ENCODE data around the gene VCAM1. TPM values are rescaled to one million over a fixed set of nuclear protein-coding genes. Genes with fewer than 3 reads are reported as not detected.

Gene VCAM1
- total and polyA plus RNA-seq, 9 of the 15 experiments (the other 6 are each of a cell fraction or from before 2014, with no cell fraction given) = 0.04 to 0.13 TPM; not detected in 7

GRCh38 chr1:100746542-100746932, 27.0 kb downstream of the VCAM1 start:
- no peak for DNase-seq (ENCODE audit: extremely low read depth in 1 of 4, low spot score in 3 of 4)
- Histone ChIP-seq H2AFZ (ENCODE audit: low read depth, low read length) (no peak overlapping the region), H3K9me1 (ENCODE audit: control insufficient read depth, insufficient read depth, low read length) (no peaks in the 10 kb centered on the region), H3K27ac (ENCODE audit: extremely low read depth, low read depth, low read length) (no peak overlapping the region), H3K9me3 (replicated peaks; ENCODE audit: control insufficient read depth, insufficient read depth, low read depth, low read length) (no peaks in the 10 kb centered on the region), H3K4me2 (ENCODE audit: insufficient read depth, low read length) (no peak overlapping the region), H3K79me2 (ENCODE audit: control insufficient read depth, insufficient read depth, low read length) (no peaks in the 10 kb centered on the region), H3K4me3 (no peak overlapping the region), H3K4me1 (replicated peaks in 1 of 2; ENCODE audit: control insufficient read depth in 2 of 2, insufficient read depth in 2 of 2, low read length in 2 of 2) (no peaks in the 10 kb centered on the region), H3K36me3 (ENCODE audit: control insufficient read depth, insufficient read depth, low read length) (no peaks in the 10 kb centered on the region), H4K20me1 (replicated peaks; ENCODE audit: control insufficient read depth, insufficient read depth, low read length) (no peaks in the 10 kb centered on the region), H3K9ac (ENCODE audit: insufficient read depth in 1 of 2, low read depth in 2 of 2, low read length in 2 of 2) (no peak overlapping the region), H3K27me3 (ENCODE audit: control insufficient read depth in 2 of 2, insufficient read depth in 2 of 2, low read length in 2 of 2) (no peaks in the 10 kb centered on the region)
- intact Hi-C loops (cut with micrococcal nuclease) (no loop called here), in situ Hi-C loops (cut with MboI) (no loop called here)
- 10% methylated on average over 3 of the region's 3 CpGs for WGBS (ENCODE audit: insufficient coverage, low coverage, missing lambda C conversion rate)
- ChIA-PET POLR2A (interaction anchor here (1.7 kb wide), 1 partner anchor 22 kb away, joined by 5 read pairs; no protein-coding TSS in a partner anchor), CTCF (ENCODE audit: low intra/inter-chr PET ratio) (no interaction called here)
- TF ChIP-seq MCM7 (IDR thresholded peaks at IDR 0.05) = 0 out of 4 replicates have a peak, but pooled peaks of 1 of the 2 experiments have one; percentile 19
- TF ChIP-seq KLF16 (IDR thresholded peaks at IDR 0.05) = no peak
- no peak for TF ChIP-seq CTCFL (IDR thresholded peaks at IDR 0.05; ENCODE audit: borderline replicate concordance, insufficient read depth, low read depth, low read length, poor library complexity, severe bottlenecking)
- ATAC-seq = no peak
- no peak for FAIRE-seq
- no TSS peak for BruUV-seq (replicated peaks)

GRCh38 chr1:100747771-100748170, 28.2 kb downstream of the VCAM1 start:
- Histone ChIP-seq H3K9me3 (replicated peaks; ENCODE audit: control insufficient read depth, insufficient read depth, low read depth, low read length) (no peaks in the 10 kb centered on the region), H4K20me1 (replicated peaks; ENCODE audit: control insufficient read depth, insufficient read depth, low read length) (no peaks in the 10 kb centered on the region), H3K27ac (ENCODE audit: extremely low read depth, low read depth, low read length) (no peak overlapping the region), H3K9me1 (ENCODE audit: control insufficient read depth, insufficient read depth, low read length) (no peaks in the 10 kb centered on the region), H2AFZ (ENCODE audit: low read depth, low read length) (no peak overlapping the region), H3K4me2 (ENCODE audit: insufficient read depth, low read length) (no peak overlapping the region), H3K36me3 (ENCODE audit: control insufficient read depth, insufficient read depth, low read length) (no peaks in the 10 kb centered on the region), H3K4me1 (replicated peaks in 1 of 2; ENCODE audit: control insufficient read depth in 2 of 2, insufficient read depth in 2 of 2, low read length in 2 of 2) (no peaks in the 10 kb centered on the region), H3K9ac (ENCODE audit: insufficient read depth in 1 of 2, low read depth in 2 of 2, low read length in 2 of 2) (no peak overlapping the region), H3K79me2 (ENCODE audit: control insufficient read depth, insufficient read depth, low read length) (no peaks in the 10 kb centered on the region), H3K27me3 (ENCODE audit: control insufficient read depth in 2 of 2, insufficient read depth in 2 of 2, low read length in 2 of 2) (no peaks in the 10 kb centered on the region), H3K4me3 (no peak overlapping the region)
- no TSS peak for BruUV-seq (replicated peaks)
- FAIRE-seq = no peak
- intact Hi-C loops (cut with micrococcal nuclease) (no loop called here), in situ Hi-C loops (cut with MboI) (no loop called here)
- WGBS (ENCODE audit: insufficient coverage, low coverage, missing lambda C conversion rate) = 47% methylated on average over 2 of the region's 2 CpGs
- POLR2A ChIA-PET = no interaction called here
- no peak for DNase-seq (ENCODE audit: extremely low read depth in 1 of 4, low spot score in 3 of 4)
- ATAC-seq = no peak
- CTCF ChIA-PET (ENCODE audit: low intra/inter-chr PET ratio) = no interaction called here
- TF ChIP-seq MNT (conservative IDR thresholded peaks at IDR 0.05) (no peak), PATZ1 (CRISPR knock-in tag; IDR thresholded peaks at IDR 0.05; ENCODE audit: borderline replicate concordance) (no peak), TAF1 (IDR thresholded peaks at IDR 0.05; ENCODE audit: control insufficient read depth, extremely low read depth, insufficient read depth, low read length, severe bottlenecking) (no peak), ZNF175 (CRISPR knock-in tag; IDR thresholded peaks at IDR 0.05; ENCODE audit: low read depth) (no peak)

Measured in K562 (cell line).